HepG2 (cell line): ENCODE measurements around the gene TPBGL. TPM values are rescaled to one million over a fixed set of nuclear protein-coding genes. Genes with fewer than 3 reads are reported as not detected.

Experiments
- CBFB ChIP-seq: sonication (generic); formaldehyde crosslinking; IDR thresholded peaks from 2 replicates; pipeline ENCODE4 v1.4.0; 2020; ENCODE audit warnings: missing genetic modification reagents
- CCDC6 ChIP-seq: sonication (generic); formaldehyde crosslinking; IDR thresholded peaks from 2 replicates; pipeline ENCODE4 v1.8.1; 2022; ENCODE audit warnings: mild to moderate bottlenecking, missing genetic modification reagents, moderate library complexity
- SAP130 ChIP-seq: IDR thresholded peaks from 2 replicates; pipeline ENCODE4 v1.6.1; 2016; ENCODE audit warnings: low read depth
- TGIF2 ChIP-seq: IDR thresholded peaks from 2 replicates; pipeline ENCODE4 v1.6.1; 2016; ENCODE audit warnings: control low read depth, missing compliant biosample characterization
- ZBTB38 ChIP-seq: sonication (generic); formaldehyde crosslinking; IDR thresholded peaks from 2 replicates; pipeline ENCODE4 v1.5.1; 2020; ENCODE audit warnings: mild to moderate bottlenecking, missing genetic modification reagents
- ZNF331 ChIP-seq: sonication (generic); formaldehyde crosslinking; IDR thresholded peaks from 2 replicates; pipeline ENCODE4 v1.4.0; 2020; ENCODE audit warnings: missing genetic modification reagents
- ZNF598 ChIP-seq: sonication (generic); formaldehyde crosslinking; IDR thresholded peaks from 2 replicates; pipeline ENCODE4 v1.5.1; 2020; ENCODE audit warnings: mild to moderate bottlenecking, missing genetic modification reagents, borderline replicate concordance
- ZSCAN29 ChIP-seq: sonication (generic); formaldehyde crosslinking; conservative IDR thresholded peaks from 2 replicates; pipeline ENCODE4 v1.4.0; 2020; ENCODE audit warnings: mild to moderate bottlenecking, missing genetic modification reagents
- polyA plus RNA-seq, 8 experiments: library from polyadenylated mRNA; depleted of rRNA in 3 of 8; stranded (reverse) in 7 of 8; unstranded in 1 of 8; fragments of >200 nt; fragmentation: Illumina TruSeq in 4 of 8; extraction: Trizol in 4 of 8; gene quantifications; 2 replicates each; pipeline versions ENCODE4 v1.2.1 to v1.2.3, GENCODE V29; 2011 to 2016; ENCODE audit warnings: low read depth in 4 of 8, missing spikeins in 1 of 8, mixed read lengths in 1 of 8; ENCODE audit not compliant: insufficient read depth in 1 of 8
- total RNA-seq, 5 experiments: library from RNA; depleted of rRNA; stranded (reverse); fragments of >200 nt; fragmentation: Illumina TruSeq; extraction: Trizol; gene quantifications; 2 replicates each; pipeline ENCODE4 v1.2.3, GENCODE V29; 2016; ENCODE audit warnings: low read depth in 1 of 5
- TF ChIP-seq, protein P1 (sequence below): sonication (generic); formaldehyde crosslinking; IDR thresholded peaks from 2 replicates; pipeline ENCODE4 v1.4.0; 2020; ENCODE audit warnings: mild to moderate bottlenecking, missing genetic modification reagents
- TF ChIP-seq, protein P2 (sequence below): sonication (generic); formaldehyde crosslinking; conservative IDR thresholded peaks from 2 replicates; pipeline ENCODE4 v1.4.0; 2020; ENCODE audit warnings: missing genetic modification reagents
- TF ChIP-seq, protein P3 (sequence below): sonication (generic); formaldehyde crosslinking; IDR thresholded peaks from 2 replicates; pipeline ENCODE4 v1.4.0; 2020; ENCODE audit warnings: missing genetic modification reagents, borderline replicate concordance
- TF ChIP-seq, protein P4 (sequence below), 2 experiments: sonication (generic) in 1 of 2; formaldehyde crosslinking in 1 of 2; IDR thresholded peaks; 2 replicates each; pipeline versions ENCODE4 v1.5.1 to v1.6.1; 2011 to 2020; ENCODE audit warnings: borderline replicate concordance in 1 of 2, low read depth in 1 of 2, low read length in 1 of 2, mild to moderate bottlenecking in 1 of 2, missing genetic modification reagents in 1 of 2, moderate library complexity in 1 of 2
- TF ChIP-seq, protein P5 (sequence below): sonication (generic); formaldehyde crosslinking; IDR thresholded peaks from 2 replicates; pipeline ENCODE4 v1.5.1; 2020; ENCODE audit warnings: missing genetic modification reagents, mild to moderate bottlenecking, borderline replicate concordance

The TPBGL gene
- total and polyA plus RNA-seq, 2 of the 13 experiments (the other 11 are each of a cell fraction or from before 2014, with no cell fraction given): not detected

DNA sequence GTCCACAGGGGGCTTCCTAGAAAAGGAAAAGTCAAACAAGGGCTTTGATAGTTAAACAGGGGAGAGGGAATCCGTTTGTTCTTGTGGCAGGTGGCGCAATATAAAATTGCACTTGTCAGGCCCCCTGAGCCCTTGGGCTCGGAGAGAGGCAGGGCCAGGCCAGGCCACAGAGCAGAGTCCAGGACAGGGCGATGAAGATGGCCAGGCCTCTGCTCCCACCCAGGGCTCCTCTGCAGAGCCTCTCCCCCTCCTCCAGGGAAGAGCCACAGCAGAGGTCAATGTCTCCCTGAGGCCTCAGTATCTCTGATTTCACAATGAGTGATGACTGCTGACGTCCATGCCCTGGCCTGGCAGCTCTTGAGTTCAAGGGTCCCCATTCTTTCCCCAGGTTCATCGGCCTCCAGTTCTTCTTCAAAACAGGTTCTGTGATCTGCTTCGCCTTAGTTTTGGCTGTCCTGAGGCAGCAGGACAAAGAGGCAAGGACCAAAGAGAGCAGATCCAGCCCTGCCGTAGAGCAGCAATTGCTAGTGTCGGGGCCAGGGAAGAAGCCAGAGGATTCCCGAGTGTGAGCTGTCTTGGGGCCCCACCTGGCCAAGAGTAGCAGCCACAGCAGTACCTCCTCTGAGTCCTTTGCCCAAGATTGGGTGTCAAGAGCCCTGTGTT lies 36.4 kb upstream of the TPBGL start (continued):
- TF ChIP-seq, protein P1, sequence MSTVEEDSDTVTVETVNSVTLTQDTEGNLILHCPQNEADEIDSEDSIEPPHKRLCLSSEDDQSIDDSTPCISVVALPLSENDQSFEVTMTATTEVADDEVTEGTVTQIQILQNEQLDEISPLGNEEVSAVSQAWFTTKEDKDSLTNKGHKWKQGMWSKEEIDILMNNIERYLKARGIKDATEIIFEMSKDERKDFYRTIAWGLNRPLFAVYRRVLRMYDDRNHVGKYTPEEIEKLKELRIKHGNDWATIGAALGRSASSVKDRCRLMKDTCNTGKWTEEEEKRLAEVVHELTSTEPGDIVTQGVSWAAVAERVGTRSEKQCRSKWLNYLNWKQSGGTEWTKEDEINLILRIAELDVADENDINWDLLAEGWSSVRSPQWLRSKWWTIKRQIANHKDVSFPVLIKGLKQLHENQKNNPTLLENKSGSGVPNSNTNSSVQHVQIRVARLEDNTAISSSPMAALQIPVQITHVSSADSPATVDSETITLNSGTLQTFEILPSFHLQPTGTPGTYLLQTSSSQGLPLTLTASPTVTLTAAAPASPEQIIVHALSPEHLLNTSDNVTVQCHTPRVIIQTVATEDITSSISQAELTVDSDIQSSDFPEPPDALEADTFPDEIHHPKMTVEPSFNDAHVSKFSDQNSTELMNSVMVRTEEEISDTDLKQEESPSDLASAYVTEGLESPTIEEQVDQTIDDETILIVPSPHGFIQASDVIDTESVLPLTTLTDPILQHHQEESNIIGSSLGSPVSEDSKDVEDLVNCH (CRISPR knock-in tag): no peak
- no peak for TF ChIP-seq ZNF598
- no peak for TF ChIP-seq ZBTB38 (CRISPR knock-in tag)
- TF ChIP-seq, protein P2, sequence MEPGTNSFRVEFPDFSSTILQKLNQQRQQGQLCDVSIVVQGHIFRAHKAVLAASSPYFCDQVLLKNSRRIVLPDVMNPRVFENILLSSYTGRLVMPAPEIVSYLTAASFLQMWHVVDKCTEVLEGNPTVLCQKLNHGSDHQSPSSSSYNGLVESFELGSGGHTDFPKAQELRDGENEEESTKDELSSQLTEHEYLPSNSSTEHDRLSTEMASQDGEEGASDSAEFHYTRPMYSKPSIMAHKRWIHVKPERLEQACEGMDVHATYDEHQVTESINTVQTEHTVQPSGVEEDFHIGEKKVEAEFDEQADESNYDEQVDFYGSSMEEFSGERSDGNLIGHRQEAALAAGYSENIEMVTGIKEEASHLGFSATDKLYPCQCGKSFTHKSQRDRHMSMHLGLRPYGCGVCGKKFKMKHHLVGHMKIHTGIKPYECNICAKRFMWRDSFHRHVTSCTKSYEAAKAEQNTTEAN (CRISPR knock-in tag): no peak
- TF ChIP-seq TGIF2 (CRISPR knock-in tag): 0 out of 2 replicates have a peak, but pooled peaks have one; percentile 77
- no peak for TF ChIP-seq ZSCAN29
- peak; percentile 44; the same call in 1 of the 2 replicates for TF ChIP-seq ZNF331 (CRISPR knock-in tag)
- peak; percentile 37 for TF ChIP-seq CCDC6 (CRISPR knock-in tag)
- TF ChIP-seq, protein P3, sequence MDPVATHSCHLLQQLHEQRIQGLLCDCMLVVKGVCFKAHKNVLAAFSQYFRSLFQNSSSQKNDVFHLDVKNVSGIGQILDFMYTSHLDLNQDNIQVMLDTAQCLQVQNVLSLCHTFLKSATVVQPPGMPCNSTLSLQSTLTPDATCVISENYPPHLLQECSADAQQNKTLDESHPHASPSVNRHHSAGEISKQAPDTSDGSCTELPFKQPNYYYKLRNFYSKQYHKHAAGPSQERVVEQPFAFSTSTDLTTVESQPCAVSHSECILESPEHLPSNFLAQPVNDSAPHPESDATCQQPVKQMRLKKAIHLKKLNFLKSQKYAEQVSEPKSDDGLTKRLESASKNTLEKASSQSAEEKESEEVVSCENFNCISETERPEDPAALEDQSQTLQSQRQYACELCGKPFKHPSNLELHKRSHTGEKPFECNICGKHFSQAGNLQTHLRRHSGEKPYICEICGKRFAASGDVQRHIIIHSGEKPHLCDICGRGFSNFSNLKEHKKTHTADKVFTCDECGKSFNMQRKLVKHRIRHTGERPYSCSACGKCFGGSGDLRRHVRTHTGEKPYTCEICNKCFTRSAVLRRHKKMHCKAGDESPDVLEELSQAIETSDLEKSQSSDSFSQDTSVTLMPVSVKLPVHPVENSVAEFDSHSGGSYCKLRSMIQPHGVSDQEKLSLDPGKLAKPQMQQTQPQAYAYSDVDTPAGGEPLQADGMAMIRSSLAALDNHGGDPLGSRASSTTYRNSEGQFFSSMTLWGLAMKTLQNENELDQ (CRISPR knock-in tag): no peak
- TF ChIP-seq SAP130 (CRISPR knock-in tag): peak; percentile 46
- TF ChIP-seq CBFB (CRISPR knock-in tag): no peak
- TF ChIP-seq, protein P4, sequence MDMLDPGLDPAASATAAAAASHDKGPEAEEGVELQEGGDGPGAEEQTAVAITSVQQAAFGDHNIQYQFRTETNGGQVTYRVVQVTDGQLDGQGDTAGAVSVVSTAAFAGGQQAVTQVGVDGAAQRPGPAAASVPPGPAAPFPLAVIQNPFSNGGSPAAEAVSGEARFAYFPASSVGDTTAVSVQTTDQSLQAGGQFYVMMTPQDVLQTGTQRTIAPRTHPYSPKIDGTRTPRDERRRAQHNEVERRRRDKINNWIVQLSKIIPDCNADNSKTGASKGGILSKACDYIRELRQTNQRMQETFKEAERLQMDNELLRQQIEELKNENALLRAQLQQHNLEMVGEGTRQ (IDR thresholded peaks at IDR 0.05; ENCODE audit: low read depth, low read length): no peak
- TF ChIP-seq, protein P4 (CRISPR knock-in tag; IDR thresholded peaks at IDR 0.05; ENCODE audit: borderline replicate concordance): no peak
- TF ChIP-seq, protein P5, sequence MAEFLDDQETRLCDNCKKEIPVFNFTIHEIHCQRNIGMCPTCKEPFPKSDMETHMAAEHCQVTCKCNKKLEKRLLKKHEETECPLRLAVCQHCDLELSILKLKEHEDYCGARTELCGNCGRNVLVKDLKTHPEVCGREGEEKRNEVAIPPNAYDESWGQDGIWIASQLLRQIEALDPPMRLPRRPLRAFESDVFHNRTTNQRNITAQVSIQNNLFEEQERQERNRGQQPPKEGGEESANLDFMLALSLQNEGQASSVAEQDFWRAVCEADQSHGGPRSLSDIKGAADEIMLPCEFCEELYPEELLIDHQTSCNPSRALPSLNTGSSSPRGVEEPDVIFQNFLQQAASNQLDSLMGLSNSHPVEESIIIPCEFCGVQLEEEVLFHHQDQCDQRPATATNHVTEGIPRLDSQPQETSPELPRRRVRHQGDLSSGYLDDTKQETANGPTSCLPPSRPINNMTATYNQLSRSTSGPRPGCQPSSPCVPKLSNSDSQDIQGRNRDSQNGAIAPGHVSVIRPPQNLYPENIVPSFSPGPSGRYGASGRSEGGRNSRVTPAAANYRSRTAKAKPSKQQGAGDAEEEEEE (CRISPR knock-in tag): no peak
